Lung (tissue), 12 donors: ENCODE measurements around the gene FBXL12. TPM values are rescaled to one million over a fixed set of nuclear protein-coding genes. Genes with fewer than 3 reads are reported as not detected.
"Not testable (repeated sequence)": the region's sequence is repeated elsewhere in the genome, so short reads cannot be mapped to it uniquely, and the experiment has no call there.

Source experiments
- ATAC-seq: fragments of 200-7000 bp; cut with Tn5 transposase; one replicate; pipeline ENCODE4 v1.9.1; 2020; ENCODE audit warnings: moderate number of reproducible peaks; ENCODE audit not compliant: insufficient read depth, low FRiP score
- DNase-seq, 3 donors: peaks; one replicate each; pipeline ENCODE4 v3.0.0-alpha.2; 2013 to 2017
- H3K27ac ChIP-seq, 2 donors: one replicate each; pipeline ENCODE4 v1.5.1; 2013; ENCODE audit warnings: mild to moderate bottlenecking in 2 of 2, moderate library complexity in 2 of 2, control low read depth in 1 of 2, inconsistent platforms in 1 of 2, low read depth in 1 of 2, low read length in 1 of 2
- H3K27me3 ChIP-seq, 3 donors: one replicate each; pipeline ENCODE4 v1.5.1; 2013; ENCODE audit warnings: low read length in 2 of 3; ENCODE audit not compliant: control insufficient read depth in 3 of 3, insufficient read depth in 3 of 3
- H3K36me3 ChIP-seq, 4 donors: one replicate each; pipeline ENCODE4 v1.5.1; 2013; ENCODE audit warnings: low read length in 4 of 4, mild to moderate bottlenecking in 1 of 4, moderate library complexity in 1 of 4; ENCODE audit not compliant: control insufficient read depth in 4 of 4, insufficient read depth in 4 of 4
- H3K4me1 ChIP-seq, 5 donors: one replicate each; pipeline ENCODE4 v1.5.1; 2013; ENCODE audit warnings: low read length in 5 of 5, mild to moderate bottlenecking in 2 of 5, moderate library complexity in 1 of 5; ENCODE audit not compliant: control insufficient read depth in 5 of 5, insufficient read depth in 5 of 5
- H3K4me3 ChIP-seq: one replicate; pipeline ENCODE4 v1.5.1; 2013; ENCODE audit warnings: mild to moderate bottlenecking, control low read depth, moderate library complexity
- H3K9ac ChIP-seq, 2 donors: one replicate each; pipeline ENCODE4 v1.5.1; 2013; ENCODE audit warnings: low read length in 2 of 2, control low read depth in 1 of 2; ENCODE audit not compliant: insufficient read depth in 1 of 2
- H3K9me3 ChIP-seq, 4 donors: one replicate each; pipeline ENCODE4 v1.5.1; 2013; ENCODE audit warnings: low read length in 3 of 4, mild to moderate bottlenecking in 1 of 4, moderate library complexity in 1 of 4; ENCODE audit not compliant: control insufficient read depth in 4 of 4, insufficient read depth in 3 of 4
- CTCF ChIP-seq: IDR thresholded peaks from 2 replicates; pipeline ENCODE4 v1.5.1; 2012; ENCODE audit warnings: mild to moderate bottlenecking; ENCODE audit errors: control extremely low read depth, extremely low read depth
- WGBS, 2 donors: extraction: QIAGEN DNeasy Blood & Tissue Kit; methylation state at CpG; one replicate each; pipeline ENCODE4 v1.1.7; 2013; 5-methylcytosine and 5-hydroxymethylcytosine counted together
- polyA plus RNA-seq, 2 donors: library from polyadenylated mRNA; stranded (reverse); fragments of 200-250 nt; gene quantifications; one replicate each; pipeline ENCODE4 v1.2.1, GENCODE V29; 2013
- total RNA-seq, 2 donors: library from RNA; depleted of rRNA in 1 of 2; stranded (reverse); fragments of >200 nt in 1 of 2; gene quantifications; one replicate each; pipeline ENCODE4 v1.2.1, GENCODE V29; 2014 to 2021
- donor health status: control.
- donor health status: control.
- donor health status: Bipolar disorder and iron deficiency.
- donor health status: healthy.
- donor health status: DM: yes; HTN: yes; CAD: no.

FBXL12 gene
- total and polyA plus RNA-seq, 4 donors: 18.8 to 27.0 (median 24.9) TPM

DNA sequence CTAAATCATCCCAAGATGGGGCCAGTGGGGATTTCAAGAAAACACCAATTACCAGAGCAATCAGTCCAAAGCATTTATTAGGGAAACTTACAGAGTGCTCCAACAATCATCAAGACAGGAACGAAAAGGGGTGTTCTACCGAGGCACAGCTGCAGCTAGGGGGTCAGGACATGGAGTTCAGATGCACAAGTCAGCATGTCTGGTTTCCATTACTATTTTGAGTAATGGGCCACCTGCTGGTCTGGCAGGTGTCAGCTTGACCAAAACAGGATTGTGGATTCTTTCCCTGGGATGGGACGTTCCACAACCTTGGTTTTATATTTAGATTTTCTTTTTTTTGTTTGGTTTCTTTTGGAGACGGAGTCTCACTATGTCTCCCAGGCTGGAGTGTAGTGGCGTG lies 4.9 kb upstream of the FBXL12 start:
- WGBS, 2 donors: 94 to 98% methylated on average over 5 of the region's 5 CpGs
- Histone ChIP-seq H3K9ac (no peak overlapping the region), H3K4me3 (no peak overlapping the region), H3K36me3 (peaks cover 0 to 5% (median 3%) of the 10 kb centered on the region in 4 donors), H3K4me1 (peaks cover 4 to 12% (median 11%) of the 10 kb centered on the region in 5 donors), H3K27me3 (no peaks in the 10 kb centered on the region), H3K9me3 (no peaks in the 10 kb centered on the region), H3K27ac (no peak overlapping the region)
- DNase-seq (no peak), ATAC-seq (no peak)
- no peak for TF ChIP-seq CTCF

DNA sequence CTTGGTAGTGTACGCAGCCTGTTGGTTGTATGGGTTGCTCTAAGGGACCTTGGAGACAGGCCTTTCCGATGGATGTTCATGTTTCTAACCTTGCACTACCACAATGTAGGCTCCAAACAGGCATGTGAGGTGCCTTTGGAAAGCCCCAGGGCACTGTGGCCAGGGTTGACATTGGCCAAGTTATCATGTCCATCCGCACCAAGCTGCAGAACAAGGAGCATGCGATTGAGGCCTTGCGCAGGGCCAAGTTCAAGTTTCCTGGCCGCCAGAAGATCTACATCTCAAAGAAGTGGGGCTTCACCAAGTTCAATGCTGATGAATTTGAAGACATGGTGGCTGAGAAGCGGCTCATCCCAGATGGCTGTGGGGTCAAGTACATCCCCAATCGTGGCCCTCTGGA lies 1.2 kb upstream of the FBXL12 start:
- H3K9ac ChIP-seq, H3K27me3 ChIP-seq, H3K9me3 ChIP-seq, H3K4me3 ChIP-seq, H3K36me3 ChIP-seq, ATAC-seq, DNase-seq: not testable (repeated sequence)
- H3K4me1 ChIP-seq: peaks cover 0 to 14% (median 6%) of the 10 kb centered on the region in 5 donors
- H3K27ac ChIP-seq: peak overlapping the region; percentile 41 to 87
- WGBS, 2 donors: 95 to 97% methylated on average over 8 of the region's 8 CpGs

- H3K4me3 ChIP-seq: peak overlapping the region; percentile 34
- ATAC-seq: no peak
- TF ChIP-seq CTCF: no peak
- H3K36me3 ChIP-seq: peaks cover 0 to 4% (median 1%) of the 10 kb centered on the region in 4 donors
- H3K4me1 ChIP-seq: peaks cover 0 to 14% (median 6%) of the 10 kb centered on the region in 5 donors
- peaks cover 0 to 2% (median 0%) of the 10 kb centered on the region in 4 donors for H3K9me3 ChIP-seq
- H3K9ac ChIP-seq: peak overlapping the region in 1 of 2 donors; percentile 23
- WGBS, 2 donors: 0 to 1% methylated on average over 21 of the region's 21 CpGs
- DNase-seq: no peak
- peak overlapping the region; percentile 41 to 87 for H3K27ac ChIP-seq
- no peaks in the 10 kb centered on the region for H3K27me3 ChIP-seq
Measured at GRCh38 chr19:9819596-9819909, 674 bp upstream of the FBXL12 start.

DNA sequence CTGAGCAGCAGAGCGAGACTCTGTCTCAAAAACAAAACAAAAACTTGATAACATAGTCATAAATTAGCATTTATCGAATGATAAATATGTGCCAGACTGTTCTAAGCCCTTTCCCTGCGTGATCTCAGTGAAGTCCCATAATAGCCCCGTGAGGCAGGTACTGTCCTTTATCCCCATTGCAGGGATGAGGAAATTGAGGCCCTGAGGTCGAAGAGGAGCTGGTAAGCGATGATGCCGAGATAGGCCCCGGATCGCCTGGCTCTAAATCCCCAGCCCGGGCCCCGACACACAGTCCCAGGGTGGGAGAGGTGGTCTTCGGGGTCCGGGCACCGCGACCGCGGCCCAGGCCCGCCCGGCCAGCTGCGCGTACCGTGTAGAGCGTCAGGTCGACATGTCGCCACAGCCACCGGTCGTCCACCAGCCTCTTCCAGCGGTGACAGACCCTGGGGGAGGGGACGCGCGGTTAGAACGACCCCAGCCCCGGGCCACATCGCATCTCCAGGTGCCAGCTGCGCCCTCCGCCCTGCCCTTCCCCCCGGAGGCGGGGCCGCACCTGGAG lies 625 bp downstream of the FBXL12 start:
- Histone ChIP-seq H3K4me3 (peak overlapping the region; percentile 96), H3K4me1 (peaks cover 0 to 14% (median 6%) of the 10 kb centered on the region in 5 donors), H3K9ac (peak overlapping the region; percentile 73 to 93), H3K9me3 (peaks cover 0 to 2% (median 0%) of the 10 kb centered on the region in 4 donors), H3K27ac (peak overlapping the region; percentile 94 to 99), H3K36me3 (peaks cover 0 to 3% (median 0%) of the 10 kb centered on the region in 4 donors), H3K27me3 (no peaks in the 10 kb centered on the region)
- no peak for DNase-seq
- 4% methylated on average over 38 to 39 of the region's 39 CpGs for WGBS, 2 donors
- ATAC-seq: no peak
- TF ChIP-seq CTCF: no peak
